ENCODE data around the gene CAMKK2.
"Not testable (repeated sequence)": the region's sequence is repeated elsewhere in the genome, so short reads cannot be mapped to it uniquely, and the experiment has no call there.

The CAMKK2 gene

DNA sequence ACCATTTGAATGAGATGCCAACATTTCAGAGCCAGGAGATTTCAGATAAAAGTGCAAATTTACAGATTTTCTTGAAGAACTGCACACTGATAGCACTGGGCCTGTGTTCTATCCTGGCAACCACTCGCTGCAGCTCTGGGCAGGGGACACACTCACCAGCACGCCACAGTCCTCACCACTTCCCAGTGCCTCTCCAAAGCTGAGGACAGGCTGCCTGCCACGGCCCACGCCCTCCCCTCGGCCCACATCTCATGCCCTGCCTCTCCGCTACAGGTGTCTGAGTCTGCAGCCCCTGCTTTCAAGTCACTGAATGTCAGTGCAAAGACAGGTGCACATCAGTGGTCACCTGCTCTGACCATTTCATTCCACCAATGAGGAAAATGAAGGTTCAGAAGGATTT is 12.7 kb downstream of the CAMKK2 start:
- no peak overlapping the region for H3K4me3 ChIP-seq (ENCODE audit: low read depth, low read length)
- no peaks in the 10 kb centered on the region for H3K36me3 ChIP-seq
- H3K27me3 ChIP-seq (ENCODE audit: insufficient read depth, low read depth, severe bottlenecking) = no peaks in the 10 kb centered on the region
- no peak overlapping the region for H3K27ac ChIP-seq
- no peak for DNase-seq
- no peaks in the 10 kb centered on the region for H3K9me3 ChIP-seq (ENCODE audit: severe bottlenecking)
- TF ChIP-seq, protein P1, sequence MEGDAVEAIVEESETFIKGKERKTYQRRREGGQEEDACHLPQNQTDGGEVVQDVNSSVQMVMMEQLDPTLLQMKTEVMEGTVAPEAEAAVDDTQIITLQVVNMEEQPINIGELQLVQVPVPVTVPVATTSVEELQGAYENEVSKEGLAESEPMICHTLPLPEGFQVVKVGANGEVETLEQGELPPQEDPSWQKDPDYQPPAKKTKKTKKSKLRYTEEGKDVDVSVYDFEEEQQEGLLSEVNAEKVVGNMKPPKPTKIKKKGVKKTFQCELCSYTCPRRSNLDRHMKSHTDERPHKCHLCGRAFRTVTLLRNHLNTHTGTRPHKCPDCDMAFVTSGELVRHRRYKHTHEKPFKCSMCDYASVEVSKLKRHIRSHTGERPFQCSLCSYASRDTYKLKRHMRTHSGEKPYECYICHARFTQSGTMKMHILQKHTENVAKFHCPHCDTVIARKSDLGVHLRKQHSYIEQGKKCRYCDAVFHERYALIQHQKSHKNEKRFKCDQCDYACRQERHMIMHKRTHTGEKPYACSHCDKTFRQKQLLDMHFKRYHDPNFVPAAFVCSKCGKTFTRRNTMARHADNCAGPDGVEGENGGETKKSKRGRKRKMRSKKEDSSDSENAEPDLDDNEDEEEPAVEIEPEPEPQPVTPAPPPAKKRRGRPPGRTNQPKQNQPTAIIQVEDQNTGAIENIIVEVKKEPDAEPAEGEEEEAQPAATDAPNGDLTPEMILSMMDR (IDR thresholded peaks at IDR 0.05; ENCODE audit: low read depth, low read length) = no peak

DNA sequence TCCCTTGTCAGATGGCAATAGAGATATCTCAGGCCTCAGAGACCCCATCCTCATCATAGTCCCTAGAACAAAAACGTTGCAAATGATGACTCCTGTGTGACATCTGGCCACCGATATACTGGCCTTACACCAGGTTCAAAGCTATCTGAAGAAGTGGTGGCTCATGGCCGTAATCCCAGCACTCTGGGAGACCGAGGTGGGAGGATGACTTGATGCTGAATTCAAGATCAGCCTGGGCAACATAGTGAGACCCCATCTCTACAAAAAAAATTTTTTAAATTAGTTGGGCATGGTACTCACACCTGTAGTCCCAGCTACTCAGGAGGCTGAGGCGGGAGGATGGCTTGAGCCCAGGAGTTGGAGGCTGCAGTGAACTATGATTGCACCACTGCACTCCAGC is 13.1 kb downstream of the CAMKK2 start:
- DNase-seq = no peak
- no peaks in the 10 kb centered on the region for H3K36me3 ChIP-seq
- H3K9me3 ChIP-seq (ENCODE audit: severe bottlenecking) = no peaks in the 10 kb centered on the region
- no peaks in the 10 kb centered on the region for H3K27me3 ChIP-seq (ENCODE audit: insufficient read depth, low read depth, severe bottlenecking)
- no peak overlapping the region for H3K4me3 ChIP-seq (ENCODE audit: low read depth, low read length)
- TF ChIP-seq, protein P1 (IDR thresholded peaks at IDR 0.05; ENCODE audit: low read depth, low read length) = no peak
- H3K27ac ChIP-seq = no peak overlapping the region

DNA sequence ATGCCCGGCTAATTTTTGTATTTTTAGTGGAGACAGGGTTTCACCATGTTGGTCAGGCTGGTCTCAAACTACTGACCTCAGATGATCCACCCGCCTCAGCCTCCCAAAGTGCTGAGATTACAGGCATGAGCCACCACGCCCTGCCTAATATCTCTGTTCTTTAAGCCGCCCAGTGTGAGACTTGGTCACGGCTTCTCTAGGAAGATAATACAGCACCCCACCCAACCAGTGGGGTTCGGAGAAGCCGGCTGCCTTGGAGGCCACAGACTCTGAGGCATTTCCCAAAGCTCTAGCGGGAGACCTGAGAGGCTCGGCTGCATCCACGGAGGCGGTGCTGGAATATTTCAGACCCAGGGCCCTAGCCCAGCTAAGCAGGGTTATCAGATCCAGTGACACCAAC is 13.6 kb downstream of the CAMKK2 start:
- not testable (repeated sequence) for H3K36me3 ChIP-seq; H3K27ac ChIP-seq; DNase-seq; H3K27me3 ChIP-seq (ENCODE audit: insufficient read depth, low read depth, severe bottlenecking); H3K9me3 ChIP-seq (ENCODE audit: severe bottlenecking); H3K4me3 ChIP-seq (ENCODE audit: low read depth, low read length)

DNA sequence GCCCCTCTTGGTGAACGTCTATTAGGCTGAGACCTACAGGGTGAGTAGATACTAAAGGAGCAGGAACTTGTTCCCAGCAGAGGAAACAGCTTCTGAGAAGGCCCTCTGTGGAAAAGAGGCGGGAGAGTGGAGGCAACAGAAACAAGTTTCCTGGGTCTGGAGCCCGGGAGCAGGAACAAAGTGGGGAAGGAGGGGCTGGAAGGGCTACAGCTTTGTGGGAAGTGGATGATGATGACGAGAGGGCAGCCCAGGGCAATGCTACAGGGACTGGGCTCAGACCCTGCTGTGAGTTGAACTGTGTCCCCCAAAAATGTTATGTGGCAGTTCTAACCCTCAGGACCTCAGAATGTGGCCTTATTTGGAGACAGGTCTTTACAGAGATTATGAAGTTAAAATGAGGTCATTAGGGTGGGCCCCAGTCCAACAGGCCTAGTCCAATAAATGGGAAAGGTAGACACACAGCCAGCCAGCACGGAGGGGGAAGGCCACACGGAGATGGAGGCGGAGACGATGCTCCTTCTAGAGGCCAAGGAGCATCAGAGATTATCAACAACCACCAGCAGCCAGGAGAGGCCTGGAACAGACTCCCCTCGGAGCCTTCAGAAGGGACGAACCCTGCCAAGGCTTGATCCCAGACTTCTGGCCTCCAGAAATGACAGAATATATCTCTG is 14.3 kb downstream of the CAMKK2 start:
- no peak for DNase-seq
- Histone ChIP-seq H3K36me3 (no peaks in the 10 kb centered on the region), H3K4me3 (ENCODE audit: low read depth, low read length) (no peak overlapping the region), H3K9me3 (ENCODE audit: severe bottlenecking) (no peaks in the 10 kb centered on the region), H3K27me3 (ENCODE audit: insufficient read depth, low read depth, severe bottlenecking) (no peaks in the 10 kb centered on the region), H3K27ac (no peak overlapping the region)
- TF ChIP-seq, protein P1 (IDR thresholded peaks at IDR 0.05; ENCODE audit: low read depth, low read length) = no peak

DNA sequence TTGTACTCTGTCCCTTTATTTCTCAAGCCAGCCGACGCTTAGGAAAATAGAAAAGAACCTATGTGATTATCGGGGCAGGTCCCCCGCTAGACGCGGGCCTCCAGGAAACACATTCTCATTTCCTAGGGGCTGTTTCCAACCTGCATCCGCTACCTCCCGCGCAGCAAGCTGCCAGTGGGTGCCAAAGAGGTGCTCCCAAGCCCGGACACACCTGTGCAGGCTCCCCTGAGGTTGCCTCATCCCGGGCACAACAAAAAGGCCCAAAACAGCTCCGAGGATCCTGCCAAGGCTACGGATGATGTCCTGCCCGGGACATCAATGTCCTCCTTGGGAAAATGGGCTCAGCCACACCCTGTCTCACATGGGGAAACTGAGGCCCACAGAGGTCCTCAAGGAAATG is 15.4 kb downstream of the CAMKK2 start:
- not testable (repeated sequence) for H3K36me3 ChIP-seq; DNase-seq; H3K4me3 ChIP-seq (ENCODE audit: low read depth, low read length); H3K27ac ChIP-seq; H3K27me3 ChIP-seq (ENCODE audit: insufficient read depth, low read depth, severe bottlenecking); H3K9me3 ChIP-seq (ENCODE audit: severe bottlenecking)

DNA sequence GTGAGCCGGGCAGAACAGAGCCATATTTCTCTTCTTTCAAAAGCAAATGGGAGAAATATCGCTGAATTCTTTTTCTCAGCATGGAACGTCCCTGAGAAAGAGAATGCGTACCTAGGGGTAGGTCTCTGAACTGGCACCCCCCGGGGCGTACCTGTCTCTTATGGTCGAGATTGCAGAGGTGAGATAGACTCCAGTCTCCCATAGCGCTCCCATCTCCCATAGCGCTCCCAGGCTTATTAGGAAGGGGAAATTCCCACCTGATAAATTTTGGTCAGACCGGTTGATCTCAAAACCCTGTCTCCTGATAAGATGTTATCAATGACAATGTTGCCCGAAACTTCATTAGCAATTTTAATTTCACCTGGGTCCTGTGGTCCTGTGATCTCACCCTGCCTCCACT is 16.0 kb downstream of the CAMKK2 start:
- DNase-seq; H3K27me3 ChIP-seq (ENCODE audit: insufficient read depth, low read depth, severe bottlenecking); H3K4me3 ChIP-seq (ENCODE audit: low read depth, low read length); H3K36me3 ChIP-seq; H3K9me3 ChIP-seq (ENCODE audit: severe bottlenecking); H3K27ac ChIP-seq: not testable (repeated sequence)

DNA sequence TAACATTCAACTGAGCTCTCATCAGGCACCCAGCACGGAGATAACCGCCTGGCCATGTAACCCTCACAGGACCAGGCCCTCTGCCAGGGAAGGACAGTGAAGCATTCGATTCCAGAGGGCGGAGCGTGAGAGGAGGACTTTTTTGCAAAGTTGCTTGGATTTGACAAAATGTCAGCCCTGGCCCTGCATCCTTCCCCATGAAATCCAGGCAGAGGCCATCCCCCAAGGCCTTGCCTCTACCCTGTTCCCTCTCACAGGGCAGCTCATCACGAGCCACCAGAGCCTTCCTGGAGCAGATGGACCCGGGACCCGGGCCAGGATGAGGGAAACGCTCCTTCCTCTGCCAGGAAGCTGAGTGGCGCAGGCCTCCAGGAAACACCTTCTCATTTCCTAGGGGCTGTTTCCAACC is 17.0 kb downstream of the CAMKK2 start:
- no peaks in the 10 kb centered on the region for H3K9me3 ChIP-seq (ENCODE audit: severe bottlenecking)
- no peak for DNase-seq
- no peaks in the 10 kb centered on the region for H3K27me3 ChIP-seq (ENCODE audit: insufficient read depth, low read depth, severe bottlenecking)
- no peaks in the 10 kb centered on the region for H3K36me3 ChIP-seq
- TF ChIP-seq, protein P1 (IDR thresholded peaks at IDR 0.05; ENCODE audit: low read depth, low read length) = no peak
- no peak overlapping the region for H3K4me3 ChIP-seq (ENCODE audit: low read depth, low read length)
- H3K27ac ChIP-seq = no peak overlapping the region

Data from WERI-Rb-1 (cell line).